ENCODE results near the gene GINM1.

DNA sequence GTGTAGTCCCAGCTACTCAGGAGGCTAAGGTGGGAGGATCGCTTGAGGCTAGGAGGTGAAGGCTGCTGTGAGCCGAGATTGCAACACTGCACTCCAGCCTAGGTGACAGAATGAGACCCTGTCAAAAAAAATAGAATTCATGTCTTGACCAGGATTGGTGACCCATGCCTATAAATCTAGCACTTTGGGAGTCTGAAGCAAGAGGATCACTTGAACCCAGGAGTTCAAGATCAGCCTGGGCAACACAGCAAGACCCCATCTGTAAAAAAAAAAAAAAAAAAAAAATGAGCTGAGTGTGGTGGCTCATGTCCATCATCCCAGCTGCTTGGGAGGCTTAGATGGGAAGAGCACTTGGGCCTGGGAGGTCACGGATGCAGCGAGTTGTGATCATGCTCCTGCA is 34.3 kb downstream of the GINM1 start:
- TF ChIP-seq CBX5 (IDR thresholded peaks at IDR 0.05; ENCODE audit: low read depth, low read length) = no peak
- TF ChIP-seq RAD21 (IDR thresholded peaks at IDR 0.05 in 1 of 2, conservative IDR thresholded peaks at IDR 0.05 in 1 of 2; ENCODE audit: low read depth in 2 of 2, low read length in 2 of 2) = no peak
- TF ChIP-seq, protein P1, sequence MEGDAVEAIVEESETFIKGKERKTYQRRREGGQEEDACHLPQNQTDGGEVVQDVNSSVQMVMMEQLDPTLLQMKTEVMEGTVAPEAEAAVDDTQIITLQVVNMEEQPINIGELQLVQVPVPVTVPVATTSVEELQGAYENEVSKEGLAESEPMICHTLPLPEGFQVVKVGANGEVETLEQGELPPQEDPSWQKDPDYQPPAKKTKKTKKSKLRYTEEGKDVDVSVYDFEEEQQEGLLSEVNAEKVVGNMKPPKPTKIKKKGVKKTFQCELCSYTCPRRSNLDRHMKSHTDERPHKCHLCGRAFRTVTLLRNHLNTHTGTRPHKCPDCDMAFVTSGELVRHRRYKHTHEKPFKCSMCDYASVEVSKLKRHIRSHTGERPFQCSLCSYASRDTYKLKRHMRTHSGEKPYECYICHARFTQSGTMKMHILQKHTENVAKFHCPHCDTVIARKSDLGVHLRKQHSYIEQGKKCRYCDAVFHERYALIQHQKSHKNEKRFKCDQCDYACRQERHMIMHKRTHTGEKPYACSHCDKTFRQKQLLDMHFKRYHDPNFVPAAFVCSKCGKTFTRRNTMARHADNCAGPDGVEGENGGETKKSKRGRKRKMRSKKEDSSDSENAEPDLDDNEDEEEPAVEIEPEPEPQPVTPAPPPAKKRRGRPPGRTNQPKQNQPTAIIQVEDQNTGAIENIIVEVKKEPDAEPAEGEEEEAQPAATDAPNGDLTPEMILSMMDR (IDR thresholded peaks at IDR 0.05; ENCODE audit: control extremely low read depth in 1 of 3, insufficient read depth in 1 of 3, low read depth in 1 of 3, low read length in 3 of 3) = no peak
- TF ChIP-seq CBX8 (IDR thresholded peaks at IDR 0.05; ENCODE audit: borderline replicate concordance, low read depth, low read length) = no peak
- no peak for TF ChIP-seq YY1 (IDR thresholded peaks at IDR 0.05; ENCODE audit: low read depth, low read length)
- no peak for TF ChIP-seq BRCA1 (IDR thresholded peaks at IDR 0.05; ENCODE audit: low read depth, low read length)
- no peak for TF ChIP-seq CHD2 (IDR thresholded peaks at IDR 0.05; ENCODE audit: low read length)
- TF ChIP-seq NANOG (IDR thresholded peaks at IDR 0.05; ENCODE audit: insufficient read depth, low read depth, low read length, poor library complexity, severe bottlenecking) = no peak
- TF ChIP-seq CHD1 (IDR thresholded peaks at IDR 0.05; ENCODE audit: low read depth, low read length) = no peak
- no peak for TF ChIP-seq KDM1A (IDR thresholded peaks at IDR 0.05; ENCODE audit: borderline replicate concordance, low read length)
- TF ChIP-seq POLR2AphosphoS5 (IDR thresholded peaks at IDR 0.05; ENCODE audit: low read depth, low read length) = no peak

All from H1 (cell line).